ENCODE results near the gene TMEM100. TPM values are rescaled to one million over a fixed set of nuclear protein-coding genes. Genes with fewer than 3 reads are reported as not detected.

TMEM100 gene
- total and polyA plus RNA-seq, 2 donors (not counting 1 experiment from before 2014, with no cell fraction given) = 1.7 to 2.2 TPM

DNA sequence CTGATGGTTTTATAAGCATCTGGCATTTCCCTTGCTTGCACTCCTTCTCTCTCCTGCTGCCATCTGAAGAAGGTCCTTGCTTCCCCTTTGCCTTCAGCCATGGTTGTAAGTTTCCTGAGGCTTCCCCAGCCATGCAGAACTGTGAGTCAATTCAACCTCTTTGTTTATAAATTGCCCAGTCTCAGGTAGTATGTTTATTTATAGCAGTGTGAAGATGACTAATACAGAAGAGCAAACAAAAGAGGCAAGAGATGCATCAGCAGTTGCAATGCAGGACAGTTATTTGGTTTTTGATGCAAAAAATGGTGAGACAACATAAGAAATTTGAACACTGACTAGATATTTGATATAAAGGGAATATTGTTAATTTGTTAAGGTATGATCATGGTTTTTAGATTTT lies 16.8 kb downstream of the TMEM100 start:
- DNase-seq (ENCODE audit: low read depth in 2 of 2) = no peak
- Histone ChIP-seq H3K4me3 (replicated peaks in 1 of 4; ENCODE audit: control extremely low read depth in 1 of 4, insufficient read depth in 1 of 4, low read depth in 3 of 4, low read length in 4 of 4) (no peak overlapping the region), H3K9ac (ENCODE audit: insufficient read depth, low read length) (no peak overlapping the region), H3K4me2 (ENCODE audit: extremely low read depth, insufficient read depth, low read length) (no peak overlapping the region), H2AFZ (ENCODE audit: low read length) (no peak overlapping the region), H3K27ac (ENCODE audit: insufficient read depth, low read length) (no peak overlapping the region), H4K20me1 (ENCODE audit: control insufficient read depth, extremely low read depth, insufficient read depth, low read length) (no peaks in the 10 kb centered on the region), H3K79me2 (ENCODE audit: control insufficient read depth, insufficient read depth, low read length) (no peaks in the 10 kb centered on the region), H3K9me3 (ENCODE audit: control insufficient read depth, insufficient read depth, low read depth, low read length) (no peaks in the 10 kb centered on the region), H3K4me1 (ENCODE audit: control insufficient read depth, extremely low read depth, insufficient read depth, low read length) (peaks cover 8% of the 10 kb centered on the region), H3K36me3 (ENCODE audit: control insufficient read depth, insufficient read depth, low read length) (no peaks in the 10 kb centered on the region), H3K27me3 (ENCODE audit: control insufficient read depth, insufficient read depth, low read length) (peaks cover 4% of the 10 kb centered on the region)
- TF ChIP-seq, protein P1, sequence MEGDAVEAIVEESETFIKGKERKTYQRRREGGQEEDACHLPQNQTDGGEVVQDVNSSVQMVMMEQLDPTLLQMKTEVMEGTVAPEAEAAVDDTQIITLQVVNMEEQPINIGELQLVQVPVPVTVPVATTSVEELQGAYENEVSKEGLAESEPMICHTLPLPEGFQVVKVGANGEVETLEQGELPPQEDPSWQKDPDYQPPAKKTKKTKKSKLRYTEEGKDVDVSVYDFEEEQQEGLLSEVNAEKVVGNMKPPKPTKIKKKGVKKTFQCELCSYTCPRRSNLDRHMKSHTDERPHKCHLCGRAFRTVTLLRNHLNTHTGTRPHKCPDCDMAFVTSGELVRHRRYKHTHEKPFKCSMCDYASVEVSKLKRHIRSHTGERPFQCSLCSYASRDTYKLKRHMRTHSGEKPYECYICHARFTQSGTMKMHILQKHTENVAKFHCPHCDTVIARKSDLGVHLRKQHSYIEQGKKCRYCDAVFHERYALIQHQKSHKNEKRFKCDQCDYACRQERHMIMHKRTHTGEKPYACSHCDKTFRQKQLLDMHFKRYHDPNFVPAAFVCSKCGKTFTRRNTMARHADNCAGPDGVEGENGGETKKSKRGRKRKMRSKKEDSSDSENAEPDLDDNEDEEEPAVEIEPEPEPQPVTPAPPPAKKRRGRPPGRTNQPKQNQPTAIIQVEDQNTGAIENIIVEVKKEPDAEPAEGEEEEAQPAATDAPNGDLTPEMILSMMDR (conservative IDR thresholded peaks at IDR 0.05 in 1 of 2, IDR thresholded peaks at IDR 0.05 in 1 of 2; ENCODE audit: low read depth in 1 of 2, low read length in 2 of 2) = no peak
- no peak for TF ChIP-seq EZH2 (IDR thresholded peaks at IDR 0.05; ENCODE audit: low read length, missing control alignments)

DNA sequence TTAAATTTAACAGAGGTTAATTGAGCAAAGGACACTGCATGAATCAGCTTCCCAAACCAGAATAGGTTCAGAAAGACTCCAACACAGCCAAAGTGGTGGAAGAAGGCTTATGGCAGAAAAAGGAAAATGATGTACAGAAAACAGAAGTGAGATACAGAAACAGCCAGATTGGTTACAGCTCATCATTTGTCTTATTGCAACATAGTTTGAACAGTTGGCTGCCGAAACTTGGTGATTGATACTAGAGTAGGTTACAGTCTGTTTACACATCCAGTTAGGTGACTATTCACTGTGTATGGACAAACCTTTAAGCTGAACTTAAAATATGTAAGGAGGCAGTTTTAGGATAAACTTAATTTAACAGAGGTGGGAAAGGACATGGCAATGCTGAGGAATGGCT lies 18.3 kb downstream of the TMEM100 start:
- H4K20me1 ChIP-seq (ENCODE audit: control insufficient read depth, extremely low read depth, insufficient read depth, low read length) = no peaks in the 10 kb centered on the region
- H3K27ac ChIP-seq (ENCODE audit: insufficient read depth, low read length) = no peak overlapping the region
- no peak overlapping the region for H3K4me3 ChIP-seq (replicated peaks in 1 of 4; ENCODE audit: control extremely low read depth in 1 of 4, insufficient read depth in 1 of 4, low read depth in 3 of 4, low read length in 4 of 4)
- no peak overlapping the region for H2AFZ ChIP-seq (ENCODE audit: low read length)
- TF ChIP-seq, protein P1 (conservative IDR thresholded peaks at IDR 0.05 in 1 of 2, IDR thresholded peaks at IDR 0.05 in 1 of 2; ENCODE audit: low read depth in 1 of 2, low read length in 2 of 2) = no peak
- no peak for TF ChIP-seq EZH2 (IDR thresholded peaks at IDR 0.05; ENCODE audit: low read length, missing control alignments)
- no peaks in the 10 kb centered on the region for H3K36me3 ChIP-seq (ENCODE audit: control insufficient read depth, insufficient read depth, low read length)
- H3K9ac ChIP-seq (ENCODE audit: insufficient read depth, low read length) = no peak overlapping the region
- peaks cover 4% of the 10 kb centered on the region for H3K27me3 ChIP-seq (ENCODE audit: control insufficient read depth, insufficient read depth, low read length)
- H3K4me1 ChIP-seq (ENCODE audit: control insufficient read depth, extremely low read depth, insufficient read depth, low read length) = peaks cover 8% of the 10 kb centered on the region
- DNase-seq (ENCODE audit: low read depth in 2 of 2) = no peak
- no peaks in the 10 kb centered on the region for H3K9me3 ChIP-seq (ENCODE audit: control insufficient read depth, insufficient read depth, low read depth, low read length)
- no peak overlapping the region for H3K4me2 ChIP-seq (ENCODE audit: extremely low read depth, insufficient read depth, low read length)
- no peaks in the 10 kb centered on the region for H3K79me2 ChIP-seq (ENCODE audit: control insufficient read depth, insufficient read depth, low read length)

DNA sequence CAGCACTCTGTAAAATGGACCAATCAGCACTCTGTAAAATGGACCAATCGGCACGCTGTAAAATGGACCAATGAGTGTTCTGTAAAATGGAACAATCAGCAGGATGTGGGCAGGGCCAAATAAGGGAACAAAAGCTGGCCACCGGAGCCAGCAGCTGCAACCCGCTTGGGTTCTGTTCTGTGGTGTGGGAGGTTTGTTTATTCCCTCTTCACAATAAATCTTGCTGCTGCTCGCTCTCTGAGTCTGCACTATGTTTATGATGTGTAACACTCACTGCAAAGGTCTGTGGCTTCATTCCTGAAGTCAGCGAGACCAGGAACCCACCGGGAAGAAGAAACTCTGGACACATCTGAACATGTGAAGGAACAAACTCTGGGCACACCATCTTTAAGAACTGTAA lies 20.5 kb downstream of the TMEM100 start:
- H3K4me1 ChIP-seq (ENCODE audit: control insufficient read depth, extremely low read depth, insufficient read depth, low read length) = no peaks in the 10 kb centered on the region
- TF ChIP-seq, protein P1 (conservative IDR thresholded peaks at IDR 0.05 in 1 of 2, IDR thresholded peaks at IDR 0.05 in 1 of 2; ENCODE audit: low read depth in 1 of 2, low read length in 2 of 2) = no peak
- no peak for TF ChIP-seq EZH2 (IDR thresholded peaks at IDR 0.05; ENCODE audit: low read length, missing control alignments)
- no peak overlapping the region for H3K9ac ChIP-seq (ENCODE audit: insufficient read depth, low read length)

More for the DNA sequence above, 20.5 kb downstream of the TMEM100 start:
- Histone ChIP-seq H3K36me3 (ENCODE audit: control insufficient read depth, insufficient read depth, low read length) (no peaks in the 10 kb centered on the region), H3K4me2 (ENCODE audit: extremely low read depth, insufficient read depth, low read length) (no peak overlapping the region), H4K20me1 (ENCODE audit: control insufficient read depth, extremely low read depth, insufficient read depth, low read length) (no peaks in the 10 kb centered on the region), H3K27ac (ENCODE audit: insufficient read depth, low read length) (no peak overlapping the region), H2AFZ (ENCODE audit: low read length) (no peak overlapping the region), H3K4me3 (replicated peaks in 1 of 4; ENCODE audit: control extremely low read depth in 1 of 4, insufficient read depth in 1 of 4, low read depth in 3 of 4, low read length in 4 of 4) (no peak overlapping the region), H3K27me3 (ENCODE audit: control insufficient read depth, insufficient read depth, low read length) (peaks cover 4% of the 10 kb centered on the region), H3K9me3 (ENCODE audit: control insufficient read depth, insufficient read depth, low read depth, low read length) (no peaks in the 10 kb centered on the region), H3K79me2 (ENCODE audit: control insufficient read depth, insufficient read depth, low read length) (no peaks in the 10 kb centered on the region)
- DNase-seq (ENCODE audit: low read depth in 2 of 2) = peak in 1 of 2 donors; percentile 54
